CD4-positive, alpha-beta T cell (primary cell): ENCODE data around the gene NFKBIA. TPM values are rescaled to one million over a fixed set of nuclear protein-coding genes. Genes with fewer than 3 reads are reported as not detected.

ENCODE experiments used
- ATAC-seq: fragments of 200-7000 bp; cut with Tn5 transposase; one replicate; pipeline ENCODE4 v1.10.0; 2022; ENCODE audit warnings: mild to moderate bottlenecking; ENCODE audit not compliant: poor library complexity
- CTCF ChIA-PET: fragments of 350-600 bp; sonication (Branson Sonifier 250); formaldehyde crosslinking; loops from one replicate; lab custom pipeline; 2021; ENCODE audit warnings: antibody characterized with exemption, inconsistent platforms; lab: Charles Lee
- POLR2A ChIA-PET: fragments of 350-600 bp; sonication (Branson Sonifier 250); formaldehyde crosslinking; loops from one replicate; lab custom pipeline; 2021; ENCODE audit warnings: antibody characterized with exemption, inconsistent platforms; lab: Charles Lee
- DNase-seq, 14 experiments: peaks; one replicate each; pipeline ENCODE4 v3.0.0-alpha.2; 2013 to 2020; ENCODE audit warnings: mixed read lengths in 2 of 14
- H3K27ac ChIP-seq, 2 donors: one replicate each; pipeline versions ENCODE4 v1.5.1 to v1.7.0; 2013; ENCODE audit warnings: low read length in 2 of 2, low read depth in 1 of 2, mild to moderate bottlenecking in 1 of 2
- H3K27me3 ChIP-seq, 2 experiments: 1 replicate in 1 of 2; 2 replicates in 1 of 2; pipeline versions ENCODE4 v1.6.1 to v1.7.0; 2013; ENCODE audit warnings: low read length in 2 of 2, control low read depth in 1 of 2, mild to moderate bottlenecking in 1 of 2, moderate library complexity in 1 of 2; ENCODE audit not compliant: insufficient read depth in 2 of 2, control insufficient read depth in 1 of 2
- H3K36me3 ChIP-seq: one replicate; pipeline ENCODE4 v1.6.1; 2013; ENCODE audit warnings: low read length, control low read depth; ENCODE audit not compliant: insufficient read depth
- H3K4me1 ChIP-seq: one replicate; pipeline ENCODE4 v1.6.1; 2013; ENCODE audit warnings: low read length, control low read depth; ENCODE audit not compliant: insufficient read depth
- H3K4me3 ChIP-seq: one replicate; pipeline ENCODE4 v1.5.1; 2013; ENCODE audit warnings: mild to moderate bottlenecking, low read length, moderate library complexity
- H3K9me3 ChIP-seq, 2 experiments: 1 replicate in 1 of 2; 2 replicates in 1 of 2; pipeline versions ENCODE4 v1.6.1 to v1.7.0; 2013; ENCODE audit warnings: low read length in 2 of 2, mild to moderate bottlenecking in 2 of 2, control low read depth in 1 of 2, moderate library complexity in 1 of 2; ENCODE audit not compliant: control insufficient read depth in 1 of 2, insufficient read depth in 1 of 2
- H3K27ac Mint-ChIP-seq: one replicate; pipeline ENCODE4 v1.8.0; 2020; ENCODE audit warnings: mixed read lengths
- H3K27me3 Mint-ChIP-seq: one replicate; pipeline ENCODE4 v1.8.0; 2021; ENCODE audit warnings: mixed read lengths
- H3K36me3 Mint-ChIP-seq: one replicate; pipeline ENCODE4 v1.8.0; 2021; ENCODE audit warnings: low read depth, mixed read lengths
- H3K4me1 Mint-ChIP-seq: one replicate; pipeline ENCODE4 v1.8.0; 2021; ENCODE audit warnings: low read depth, mixed read lengths
- H3K4me3 Mint-ChIP-seq: one replicate; pipeline ENCODE4 v1.8.0; 2020; ENCODE audit warnings: mild to moderate bottlenecking, mixed read lengths
- H3K9me3 Mint-ChIP-seq: one replicate; pipeline ENCODE4 v1.8.0; 2020; ENCODE audit warnings: mixed read lengths
- CTCF ChIP-seq: fragments of 200-600 bp; IDR thresholded peaks from one replicate; pipeline ENCODE4 v1.8.0; 2022; ENCODE audit warnings: antibody characterized with exemption, mild to moderate bottlenecking
- intact Hi-C, 2 experiments: fragments of 100-400 bp; cut with DNase I in 1 of 2; cut with micrococcal nuclease in 1 of 2; formaldehyde crosslinking; loops; one replicate each; pipeline versions ENCODE4 v1.15.1 to v1.9.0; 2023 to 2025; cut with DNase I, micrococcal nuclease
- total RNA-seq, 174 experiments: library from RNA in 2 of 174; stranded (reverse) in 2 of 174; gene quantifications; one replicate each; pipeline ENCODE4 v1.2.3 and lab custom pipeline; 2021 to 2026

The NFKBIA gene
- total RNA-seq, 2 experiments from 2014 or later = 977 to 1,030 TPM

- Histone ChIP-seq H3K27ac (no peak overlapping the region), H3K4me3 (no peak overlapping the region), H3K36me3 (peaks cover 14% of the 10 kb centered on the region), H3K4me1 (peaks cover 23% of the 10 kb centered on the region), H3K9me3 (no peaks in the 10 kb centered on the region), H3K27me3 (no peaks in the 10 kb centered on the region)
- ChIA-PET POLR2A (no interaction called here), CTCF (no interaction called here)
- Mint-ChIP-seq H3K27ac (peak overlapping the region; percentile 100), H3K27me3 (no peaks in the 10 kb centered on the region), H3K4me1 (peaks cover 43% of the 10 kb centered on the region), H3K4me3 (no peak overlapping the region), H3K36me3 (peaks cover 26% of the 10 kb centered on the region), H3K9me3 (no peaks in the 10 kb centered on the region)
- ATAC-seq (no peak), DNase-seq (no peak)
- peak; percentile 9 for TF ChIP-seq CTCF
- intact Hi-C loops = loop anchor here (1.0 to 10.0 kb wide), 3 partner anchors 145 to 532 kb away; partner anchors contain the start of gene BAZ1A (in 1 of the 2)
Observed at GRCh38 chr14:35407306-35407630, 2.7 kb upstream of the NFKBIA start.

GRCh38 chr14:35406506-35407305 is 2.2 kb upstream of the NFKBIA start:
- ATAC-seq (no peak), DNase-seq (peak in 4 of 14 experiments; percentile 33 to 72 (median 70))
- Mint-ChIP-seq H3K27ac (peak overlapping the region; percentile 100), H3K36me3 (peaks cover 31% of the 10 kb centered on the region), H3K9me3 (no peaks in the 10 kb centered on the region), H3K4me1 (peaks cover 48% of the 10 kb centered on the region), H3K27me3 (no peaks in the 10 kb centered on the region), H3K4me3 (peak overlapping the region; percentile 97)
- TF ChIP-seq CTCF = peak; percentile 72
- no peak overlapping the region for H3K4me3 ChIP-seq
- no peaks in the 10 kb centered on the region for H3K9me3 ChIP-seq
- POLR2A ChIA-PET = interaction anchor here (2.2 to 7.6 kb wide), 6 partner anchors 39 to 265 kb away, joined by 9 to 173 read pairs (median 36); partner anchors contain the start of gene PSMA6
- intact Hi-C loops = loop anchor here (1.0 to 10.0 kb wide), 3 partner anchors 144 to 532 kb away; partner anchors contain the start of gene BAZ1A (in 1 of the 2)
- H3K27me3 ChIP-seq = no peaks in the 10 kb centered on the region
- H3K4me1 ChIP-seq = peaks cover 28% of the 10 kb centered on the region
- no peak overlapping the region for H3K27ac ChIP-seq
- CTCF ChIA-PET = interaction anchor here (1.0 kb wide), 1 partner anchor 135 kb away, joined by 3 read pairs; no protein-coding TSS in a partner anchor
- peaks cover 20% of the 10 kb centered on the region for H3K36me3 ChIP-seq

DNA sequence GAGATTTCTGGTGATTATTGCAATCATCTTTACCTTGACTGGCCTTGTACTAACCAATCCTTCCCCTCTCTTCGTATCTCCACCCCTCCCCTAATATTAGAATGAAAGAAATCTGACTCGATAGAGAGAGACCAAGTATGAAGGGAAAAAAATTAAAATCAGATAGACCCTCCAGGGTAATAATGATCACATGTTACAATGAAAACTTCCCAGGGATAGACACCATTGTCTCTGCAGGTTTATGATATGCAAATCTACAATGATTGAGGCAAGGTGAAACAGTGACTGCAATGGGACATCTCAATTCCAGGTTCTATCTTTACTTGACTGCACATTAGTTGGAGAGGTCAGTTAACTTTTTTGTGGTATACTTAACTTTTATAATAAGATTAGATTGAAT is 1.5 kb upstream of the NFKBIA start:
- Histone ChIP-seq H3K36me3 (peaks cover 26% of the 10 kb centered on the region), H3K9me3 (no peaks in the 10 kb centered on the region), H3K27ac (peak overlapping the region in 1 of 2 donors; percentile 99), H3K4me3 (no peak overlapping the region), H3K27me3 (no peaks in the 10 kb centered on the region), H3K4me1 (peaks cover 35% of the 10 kb centered on the region)
- ChIA-PET CTCF (interaction anchor here (1.0 to 1.9 kb wide), 2 partner anchors 114 to 134 kb away, joined by 3 to 8 read pairs; partner anchors contain the start of gene PSMA6), POLR2A (interaction anchor here (2.2 to 7.6 kb wide), 9 partner anchors 11 to 283 kb away, joined by 9 to 173 read pairs (median 37); partner anchors contain the start of genes PPP2R3C, PRORP and PSMA6)
- no peak for ATAC-seq
- Mint-ChIP-seq H3K36me3 (peaks cover 37% of the 10 kb centered on the region), H3K27me3 (no peaks in the 10 kb centered on the region), H3K4me1 (peaks cover 54% of the 10 kb centered on the region), H3K27ac (peak overlapping the region; percentile 100), H3K9me3 (no peaks in the 10 kb centered on the region), H3K4me3 (peak overlapping the region; percentile 97)
- intact Hi-C loops = loop anchor here in 1 of 2 experiments (10.0 kb wide), 1 partner anchor 531 kb away; the partner anchor contains the start of gene BAZ1A
- no peak for TF ChIP-seq CTCF
- no peak for DNase-seq
